ENCODE data around the gene MRPS12. TPM values are rescaled to one million over a fixed set of nuclear protein-coding genes. Genes with fewer than 3 reads are reported as not detected.

MRPS12 gene
- total and polyA plus RNA-seq, 9 of the 15 experiments (the other 6 are each of a cell fraction or from before 2014, with no cell fraction given), result 8.1 to 174 (median 52.0) TPM

GRCh38 chr19:38979812-38980211, 49.1 kb downstream of the MRPS12 start (continued):
- TF ChIP-seq HINFP (tag; conservative IDR thresholded peaks at IDR 0.05; ENCODE audit: low read depth) (peak; percentile 95), MTA2 (IDR thresholded peaks at IDR 0.05; ENCODE audit: low read depth) (peak; percentile 58), ZNF512 (tag; IDR thresholded peaks at IDR 0.05) (no peak), NCOA2 (IDR thresholded peaks at IDR 0.05; ENCODE audit: partially characterized antibody in 2 of 2) (no peak), NCOR1 (IDR thresholded peaks at IDR 0.05) (peak; percentile 69), GTF2A2 (tag; IDR thresholded peaks at IDR 0.05) (no peak), SIRT6 (IDR thresholded peaks at IDR 0.05; ENCODE audit: low read depth, low read length) (no peak), RFX1 (IDR thresholded peaks at IDR 0.05) (no peak), YBX1 (IDR thresholded peaks at IDR 0.05) (no peak), C11orf30 (IDR thresholded peaks at IDR 0.05; ENCODE audit: low read depth) (no peak), ZBTB2 (IDR thresholded peaks at IDR 0.05) (no peak), MECOM (CRISPR knock-in tag; IDR thresholded peaks at IDR 0.05) (no peak), SIN3A (IDR thresholded peaks at IDR 0.05; ENCODE audit: borderline replicate concordance in 2 of 2, control insufficient read depth in 1 of 2, low read depth in 2 of 2, low read length in 2 of 2) (no peak), ZBTB26 (CRISPR knock-in tag; IDR thresholded peaks at IDR 0.05) (no peak), HNRNPK (IDR thresholded peaks at IDR 0.05; ENCODE audit: low read depth, low read length, poor library complexity, severe bottlenecking) (no peak), ZNF668 (CRISPR knock-in tag; IDR thresholded peaks at IDR 0.05) (no peak), ZNF444 (CRISPR knock-in tag; IDR thresholded peaks at IDR 0.05) (no peak), GATA2 (CRISPR knock-in tag; IDR thresholded peaks at IDR 0.05) (peak; percentile 43; the same call in 1 of the 2 replicates), MIER1 (IDR thresholded peaks at IDR 0.05; ENCODE audit: low read depth) (0 out of 2 replicates have a peak, but pooled peaks have one; percentile 23), ARID1B (IDR thresholded peaks at IDR 0.05) (peak; percentile 81), VEZF1 (CRISPR knock-in tag; IDR thresholded peaks at IDR 0.05) (no peak), CCAR2 (IDR thresholded peaks at IDR 0.05; ENCODE audit: low read depth, low read length) (no peak), NFATC3 (IDR thresholded peaks at IDR 0.05) (no peak), ZNF583 (CRISPR knock-in tag; IDR thresholded peaks at IDR 0.05) (no peak)
